Spleen (tissue), 11 donors: ENCODE results near the gene DDI1. TPM values are rescaled to one million over a fixed set of nuclear protein-coding genes. Genes with fewer than 3 reads are reported as not detected.

Experiments used
- DNase-seq: peaks from one replicate; pipeline ENCODE4 v3.0.0-alpha.2; 2020
- H3K27ac ChIP-seq, 8 donors: fragments of 200-600 bp; sonication (generic) in 7 of 8; 1 replicate in 4 of 8; 2 replicates in 4 of 8; pipeline versions ENCODE4 v1.5.0 to v1.8.0; 2016 to 2021; ENCODE audit warnings: inconsistent platforms in 4 of 8, mild to moderate bottlenecking in 4 of 8, moderate library complexity in 1 of 8
- H3K27me3 ChIP-seq, 7 donors: fragments of 200-600 bp; sonication (generic) in 6 of 7; replicated peaks in 1 of 7; 1 replicate in 4 of 7; 2 replicates in 3 of 7; pipeline versions ENCODE4 v1.5.0 to v1.8.0; 2016 to 2021; ENCODE audit warnings: inconsistent platforms in 3 of 7, mild to moderate bottlenecking in 1 of 7
- H3K36me3 ChIP-seq, 6 donors: fragments of 200-600 bp; sonication (generic) in 5 of 6; 1 replicate in 4 of 6; 2 replicates in 2 of 6; pipeline versions ENCODE4 v1.5.0 to v1.8.0; 2016 to 2021; ENCODE audit warnings: inconsistent platforms in 2 of 6
- H3K4me1 ChIP-seq, 6 donors: fragments of 200-600 bp; sonication (generic) in 5 of 6; 1 replicate in 3 of 6; 2 replicates in 3 of 6; pipeline versions ENCODE4 v1.5.0 to v1.8.0; 2016 to 2021; ENCODE audit warnings: inconsistent platforms in 3 of 6
- H3K4me3 ChIP-seq, 8 donors: fragments of 200-600 bp; sonication (generic) in 7 of 8; 1 replicate in 4 of 8; 2 replicates in 4 of 8; pipeline versions ENCODE4 v1.5.0 to v1.8.0; 2016 to 2021; ENCODE audit warnings: inconsistent platforms in 4 of 8, mild to moderate bottlenecking in 4 of 8, moderate library complexity in 2 of 8
- H3K9me3 ChIP-seq, 8 donors: fragments of 200-600 bp; sonication (generic) in 7 of 8; 1 replicate in 4 of 8; 2 replicates in 4 of 8; pipeline versions ENCODE4 v1.5.0 to v1.8.0; 2016 to 2021; ENCODE audit warnings: inconsistent platforms in 4 of 8
- POLR2A ChIP-seq, 3 donors: fragments of 450-650 bp; IDR thresholded peaks; one replicate each; pipeline ENCODE4 v1.5.1; 2017; ENCODE audit warnings: antibody characterized with exemption in 3 of 3, mild to moderate bottlenecking in 1 of 3
- POLR2AphosphoS5 ChIP-seq, 3 donors: sonication (generic); formaldehyde crosslinking; IDR thresholded peaks; one replicate each; pipeline ENCODE4 v1.5.1; 2017; ENCODE audit warnings: antibody characterized with exemption in 3 of 3
- WGBS, 5 donors: extraction: QIAGEN DNeasy Blood & Tissue Kit in 3 of 5; methylation state at CpG; one replicate each; pipeline versions ENCODE4 v1.1.5 to v1.1.7; 2013 to 2018; 5-methylcytosine and 5-hydroxymethylcytosine counted together
- intact Hi-C: fragments of 100-400 bp; cut with DNase I; formaldehyde crosslinking; loops from one replicate; pipeline ENCODE4 v1.15.0; 2023; ENCODE audit warnings: low total_unique reads
- polyA plus RNA-seq, 3 donors: library from polyadenylated mRNA; stranded (reverse); fragments of 200-250 nt; gene quantifications; one replicate each; pipeline ENCODE4 v1.2.1, GENCODE V29; 2013
- total RNA-seq, 7 donors: library from RNA; depleted of rRNA in 3 of 7; stranded (reverse); fragments of >200 nt in 3 of 7; fragmentation: NEBNext Ultra II Directional in 4 of 7; extraction: Animal tissue kit (Norgen Biotek cat#: 25700) in 4 of 7; gene quantifications; one replicate each; pipeline versions ENCODE4 v1.1.0 to v1.2.1, GENCODE V29; 2016 to 2021
- TF ChIP-seq, protein P1 (sequence below), 11 experiments: fragments of 200-600 bp in 7 of 11; fragments of 450-650 bp in 4 of 11; sonication (generic) in 4 of 11; IDR thresholded peaks in 8 of 11; conservative IDR thresholded peaks in 3 of 11; 1 replicate in 7 of 11; 2 replicates in 4 of 11; pipeline versions ENCODE4 v1.4.0 to v1.8.0; 2016 to 2021; ENCODE audit warnings: antibody characterized with exemption in 11 of 11, inconsistent platforms in 4 of 11, mild to moderate bottlenecking in 1 of 11
- donor health status: healthy with polysubstance abuse.
- donor health status: DM: no; HTN: no; CAD: no; lungs with moderate emphysema.
- donor health status: DM: no; HTN: no; CAD: no.
- donor health status: Bipolar disorder and iron deficiency.
- donor health status: healthy.
- donor health status: DM: no; HTN: no; CAD: no.
- donor health status: DM: yes; HTN: yes; CAD: no.

Gene DDI1
- total and polyA plus RNA-seq, 10 donors, result not detected

DNA sequence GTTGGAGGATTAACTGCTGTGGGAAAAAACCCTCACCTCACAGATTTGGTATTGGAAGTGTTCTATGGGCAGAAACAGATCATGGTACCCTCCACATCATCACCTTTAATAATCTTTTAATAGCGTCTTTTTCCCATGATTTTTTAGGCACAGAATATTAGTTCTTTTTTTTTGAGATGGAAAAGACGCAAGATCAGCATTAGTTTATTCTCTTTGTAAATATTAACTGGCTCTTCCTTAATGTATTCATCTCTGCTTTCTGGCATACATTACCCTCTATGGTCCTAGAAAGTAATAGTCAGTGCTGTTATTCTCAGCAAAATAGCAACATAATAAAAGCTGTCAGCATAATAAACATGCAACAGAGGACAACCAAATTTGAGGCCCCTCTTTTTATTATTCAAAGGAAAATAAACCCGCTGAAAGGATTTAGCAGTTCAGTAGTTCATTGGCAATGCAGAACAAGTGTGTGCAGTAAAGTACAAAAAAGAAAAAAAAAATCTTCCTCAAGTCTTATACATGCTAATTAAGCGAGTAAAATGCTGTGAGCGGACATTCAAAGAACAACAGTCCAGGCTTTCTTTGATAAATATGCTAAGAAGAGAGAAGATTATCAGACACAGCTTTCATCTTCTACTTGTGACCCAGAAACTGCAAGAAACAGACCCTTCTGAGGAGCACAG is 37.5 kb upstream of the DDI1 start:
- no peaks in the 10 kb centered on the region for H3K9me3 ChIP-seq
- DNase-seq, result no peak
- no peak overlapping the region for H3K27ac ChIP-seq
- H3K4me3 ChIP-seq, result no peak overlapping the region
- 94 to 95% (median 94%) methylated on average over 5 of the region's 5 CpGs for WGBS, 5 donors
- no peaks in the 10 kb centered on the region for H3K36me3 ChIP-seq
- intact Hi-C loops, result no loop called here
- TF ChIP-seq, protein P1, sequence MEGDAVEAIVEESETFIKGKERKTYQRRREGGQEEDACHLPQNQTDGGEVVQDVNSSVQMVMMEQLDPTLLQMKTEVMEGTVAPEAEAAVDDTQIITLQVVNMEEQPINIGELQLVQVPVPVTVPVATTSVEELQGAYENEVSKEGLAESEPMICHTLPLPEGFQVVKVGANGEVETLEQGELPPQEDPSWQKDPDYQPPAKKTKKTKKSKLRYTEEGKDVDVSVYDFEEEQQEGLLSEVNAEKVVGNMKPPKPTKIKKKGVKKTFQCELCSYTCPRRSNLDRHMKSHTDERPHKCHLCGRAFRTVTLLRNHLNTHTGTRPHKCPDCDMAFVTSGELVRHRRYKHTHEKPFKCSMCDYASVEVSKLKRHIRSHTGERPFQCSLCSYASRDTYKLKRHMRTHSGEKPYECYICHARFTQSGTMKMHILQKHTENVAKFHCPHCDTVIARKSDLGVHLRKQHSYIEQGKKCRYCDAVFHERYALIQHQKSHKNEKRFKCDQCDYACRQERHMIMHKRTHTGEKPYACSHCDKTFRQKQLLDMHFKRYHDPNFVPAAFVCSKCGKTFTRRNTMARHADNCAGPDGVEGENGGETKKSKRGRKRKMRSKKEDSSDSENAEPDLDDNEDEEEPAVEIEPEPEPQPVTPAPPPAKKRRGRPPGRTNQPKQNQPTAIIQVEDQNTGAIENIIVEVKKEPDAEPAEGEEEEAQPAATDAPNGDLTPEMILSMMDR (IDR thresholded peaks at IDR 0.05 in 8 of 11, conservative IDR thresholded peaks at IDR 0.05 in 3 of 11), result no peak
- no peak for TF ChIP-seq POLR2AphosphoS5 (IDR thresholded peaks at IDR 0.05)
- no peak for TF ChIP-seq POLR2A (IDR thresholded peaks at IDR 0.05)
- H3K27me3 ChIP-seq, result no peaks in the 10 kb centered on the region
- no peaks in the 10 kb centered on the region for H3K4me1 ChIP-seq

DNA sequence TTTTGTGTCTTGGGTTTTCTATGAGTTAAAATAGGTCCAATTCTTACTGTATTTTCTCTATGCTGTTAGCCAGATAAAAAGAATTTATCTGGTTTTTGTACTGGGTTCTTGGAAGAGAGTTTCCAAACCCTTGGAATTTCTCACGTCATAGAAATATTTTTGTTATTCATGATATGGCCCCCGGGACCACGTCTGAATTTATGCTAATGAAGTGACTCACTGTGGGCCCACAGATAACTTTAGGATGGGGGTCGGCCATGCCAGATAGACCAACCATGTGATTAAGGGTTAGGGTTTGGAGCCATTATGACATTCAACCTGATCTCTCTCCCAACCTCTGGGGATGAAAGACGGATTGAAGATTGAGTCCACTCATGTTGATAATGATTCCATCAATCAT is 35.6 kb upstream of the DDI1 start:
- no peaks in the 10 kb centered on the region for H3K4me1 ChIP-seq
- TF ChIP-seq POLR2A (IDR thresholded peaks at IDR 0.05), result no peak
- no peak overlapping the region for H3K4me3 ChIP-seq
- no peak for DNase-seq
- intact Hi-C loops, result no loop called here
- H3K9me3 ChIP-seq, result no peaks in the 10 kb centered on the region
- H3K36me3 ChIP-seq, result no peaks in the 10 kb centered on the region
- WGBS, 5 donors, result 66 to 89% (median 83%) methylated on average over 5 of the region's 5 CpGs
- H3K27me3 ChIP-seq, result no peaks in the 10 kb centered on the region
- H3K27ac ChIP-seq, result no peak overlapping the region

DNA sequence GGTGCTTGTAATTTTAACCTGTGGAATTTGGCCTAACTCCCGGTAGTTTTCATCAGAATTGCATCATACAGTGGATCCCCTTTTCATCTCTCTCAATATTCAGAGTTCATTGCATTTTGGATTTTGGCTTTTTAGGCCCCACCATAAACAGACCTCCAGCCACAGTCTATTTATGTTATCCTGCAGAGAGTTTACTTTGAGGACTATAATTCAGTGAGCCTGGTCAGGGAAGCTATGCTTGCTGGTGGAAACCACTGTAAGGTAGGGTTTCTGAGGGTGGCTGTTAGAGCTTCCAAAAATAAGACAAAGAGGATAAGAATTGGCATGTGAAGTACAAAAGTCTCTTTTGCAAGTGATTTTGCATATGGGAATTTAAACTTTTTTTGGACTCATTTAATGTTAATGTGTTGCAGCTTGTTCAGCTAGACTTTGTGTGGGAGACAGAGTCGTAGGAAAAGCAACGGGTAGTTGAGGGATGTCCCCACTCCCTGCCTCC is 34.8 kb upstream of the DDI1 start:
- H3K4me1 ChIP-seq, result no peaks in the 10 kb centered on the region
- intact Hi-C loops, result no loop called here
- no peaks in the 10 kb centered on the region for H3K36me3 ChIP-seq
- no peak for DNase-seq
- no peaks in the 10 kb centered on the region for H3K27me3 ChIP-seq
- TF ChIP-seq, protein P1 (IDR thresholded peaks at IDR 0.05 in 8 of 11, conservative IDR thresholded peaks at IDR 0.05 in 3 of 11), result no peak
- TF ChIP-seq POLR2AphosphoS5 (IDR thresholded peaks at IDR 0.05), result no peak
- TF ChIP-seq POLR2A (IDR thresholded peaks at IDR 0.05), result no peak
- no peaks in the 10 kb centered on the region for H3K9me3 ChIP-seq
- H3K27ac ChIP-seq, result no peak overlapping the region
- no peak overlapping the region for H3K4me3 ChIP-seq
- WGBS, 5 donors, result 74 to 95% (median 79%) methylated on average over 3 of the region's 3 CpGs

DNA sequence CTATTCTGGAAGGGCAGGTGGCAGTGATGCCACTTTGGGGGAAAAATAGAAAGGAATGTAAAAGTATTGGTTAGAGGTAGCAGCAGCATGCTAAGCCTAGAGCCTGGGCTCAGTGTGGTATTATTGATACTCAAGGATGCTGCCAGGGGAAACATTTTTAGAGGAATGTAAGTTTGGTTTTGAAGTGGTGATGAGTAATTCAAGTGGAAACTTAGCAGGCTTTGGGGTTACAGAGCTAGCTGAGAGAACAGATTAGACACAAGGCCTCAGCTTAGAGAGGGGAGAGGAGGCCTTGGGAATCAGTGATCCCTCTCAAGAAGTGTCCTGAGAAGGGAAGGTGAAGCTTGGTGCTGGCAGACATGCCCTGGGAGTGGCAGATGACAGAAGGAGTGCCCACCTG is 32.9 kb upstream of the DDI1 start:
- H3K27me3 ChIP-seq, result no peaks in the 10 kb centered on the region
- no peak overlapping the region for H3K27ac ChIP-seq
- H3K9me3 ChIP-seq, result no peaks in the 10 kb centered on the region
- intact Hi-C loops, result no loop called here
- no peaks in the 10 kb centered on the region for H3K36me3 ChIP-seq
- no peaks in the 10 kb centered on the region for H3K4me1 ChIP-seq
- no peak overlapping the region for H3K4me3 ChIP-seq
- no peak for TF ChIP-seq POLR2AphosphoS5 (IDR thresholded peaks at IDR 0.05)
- TF ChIP-seq, protein P1 (IDR thresholded peaks at IDR 0.05 in 8 of 11, conservative IDR thresholded peaks at IDR 0.05 in 3 of 11), result no peak
- no peak for TF ChIP-seq POLR2A (IDR thresholded peaks at IDR 0.05)
- DNase-seq, result no peak
